Stimulated activated CD4-positive, alpha-beta T cell treated with anti-CD3 and anti-CD28 coated beads, Interleukin-15, amount 100 ng/mL, for 24 hours (primary cell): Measurements from ENCODE around the gene TRPM2.
"Not testable (repeated sequence)": the region's sequence is repeated elsewhere in the genome, so short reads cannot be mapped to it uniquely, and the experiment has no call there.

Experiments used
- DNase-seq: peaks from one replicate; pipeline ENCODE4 v3.0.0-alpha.2; 2020

Gene TRPM2

GRCh38 chr21:44377201-44377921, 23.9 kb downstream of the TRPM2 start:
- no peak for DNase-seq

GRCh38 chr21:44377922-44378645, 24.7 kb downstream of the TRPM2 start:
- no peak for DNase-seq

- no peak for DNase-seq
These were observed 25.5 kb downstream of the TRPM2 start for GRCh38 chr21:44378646-44379514.

DNA sequence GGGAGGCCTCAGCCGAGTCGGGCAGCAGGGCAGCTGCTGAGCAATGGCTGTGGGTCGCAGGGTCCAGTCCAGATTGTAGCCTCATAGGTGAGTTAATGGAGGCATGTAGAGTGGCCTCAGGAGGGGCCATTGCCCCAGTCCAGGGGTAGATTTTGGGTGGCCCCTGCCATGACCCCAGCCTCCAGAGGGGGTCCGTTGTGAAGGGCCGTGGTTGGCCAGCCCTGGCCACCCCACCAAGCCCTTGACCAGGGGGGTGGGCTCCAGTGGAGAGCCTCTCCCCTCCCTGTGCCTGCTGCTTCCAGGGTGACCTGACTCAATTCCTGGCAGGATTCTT, 26.1 kb downstream of the TRPM2 start:
- DNase-seq, result no peak

DNA sequence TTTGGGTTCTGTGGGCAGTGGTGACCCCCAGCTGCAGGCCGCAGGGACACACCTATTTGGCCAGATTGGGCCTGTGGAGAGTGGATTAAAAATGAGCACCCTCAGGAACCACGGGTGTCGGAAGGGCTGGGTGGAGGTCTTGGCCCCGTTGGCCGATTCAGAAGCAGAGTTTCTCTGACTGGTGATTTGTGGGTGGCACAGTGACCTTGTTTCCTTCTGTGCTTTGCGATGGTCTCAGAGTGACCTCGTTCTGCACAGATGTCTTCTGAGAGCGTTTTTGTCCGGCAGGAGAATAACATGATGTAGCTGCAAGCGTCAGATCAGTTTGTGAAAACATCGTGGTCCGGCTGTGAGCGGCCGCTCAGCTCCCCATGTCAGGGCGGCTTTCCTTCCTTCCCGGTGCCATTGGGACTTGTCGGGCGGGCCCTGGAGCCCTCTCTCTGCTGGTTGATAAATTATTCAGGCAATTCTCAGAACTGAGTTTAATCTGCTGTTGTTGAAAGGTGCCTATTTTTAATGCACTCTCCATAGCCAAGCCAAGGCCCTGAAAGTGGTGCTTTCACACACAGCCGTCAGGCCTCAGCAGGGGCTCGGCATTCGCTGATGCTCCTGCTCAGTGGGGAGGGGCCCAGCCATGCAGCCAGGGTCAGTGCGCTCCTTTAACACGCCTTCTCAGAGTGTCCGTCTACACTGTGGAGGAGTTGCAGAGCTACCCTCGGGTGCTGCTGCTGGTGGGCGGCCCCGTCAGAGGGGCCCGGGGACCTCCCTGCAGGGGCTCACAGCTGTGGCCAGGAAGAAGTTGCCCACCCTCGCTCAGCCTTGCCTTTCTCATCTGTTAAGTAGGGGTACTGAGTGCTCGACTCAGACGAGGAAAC, 26.8 kb downstream of the TRPM2 start:
- DNase-seq, result no peak

GRCh38 chr21:44380876-44381275, 27.5 kb downstream of the TRPM2 start:
- DNase-seq, result no peak

GRCh38 chr21:44381874-44382273, 28.5 kb downstream of the TRPM2 start:
- no peak for DNase-seq

GRCh38 chr21:44382536-44382935, 29.1 kb downstream of the TRPM2 start:
- DNase-seq, result no peak

- DNase-seq, result no peak
These were observed 29.8 kb downstream of the TRPM2 start for GRCh38 chr21:44383216-44383615.

- DNase-seq, result no peak
These were observed 31.5 kb downstream of the TRPM2 start for GRCh38 chr21:44384968-44385367.

GRCh38 chr21:44389335-44389734, 35.9 kb downstream of the TRPM2 start:
- DNase-seq, result no peak

DNA sequence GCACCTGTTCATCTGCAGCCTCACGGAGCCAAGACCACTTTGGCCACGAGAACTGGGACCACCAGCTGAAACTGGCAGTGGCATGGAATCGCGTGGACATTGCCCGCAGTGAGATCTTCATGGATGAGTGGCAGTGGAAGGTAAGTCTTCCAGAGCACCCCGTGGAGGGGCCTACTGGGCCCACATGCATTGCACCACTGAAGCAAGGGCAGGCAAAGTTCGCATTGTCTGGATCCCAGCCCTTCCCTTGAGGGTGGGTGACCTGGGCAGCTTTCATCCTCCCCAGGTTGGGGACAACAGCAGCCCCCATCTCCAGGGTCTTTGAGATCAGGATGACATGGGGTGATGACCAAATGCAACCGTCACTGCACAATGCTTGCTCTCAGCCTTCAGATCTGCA, 37.5 kb downstream of the TRPM2 start:
- no peak for DNase-seq

- DNase-seq, result no peak
These were observed 38.1 kb downstream of the TRPM2 start for GRCh38 chr21:44391345-44392091.

- DNase-seq, result no peak
These were observed 38.8 kb downstream of the TRPM2 start for GRCh38 chr21:44392185-44392584.

- no peak for DNase-seq
These were observed 39.5 kb downstream of the TRPM2 start for GRCh38 chr21:44392916-44393315.

GRCh38 chr21:44394733-44395132, 41.3 kb downstream of the TRPM2 start:
- DNase-seq, result no peak

GRCh38 chr21:44395260-44395659, 41.8 kb downstream of the TRPM2 start:
- no peak for DNase-seq

- not testable (repeated sequence) for DNase-seq
These were observed 43.4 kb downstream of the TRPM2 start for GRCh38 chr21:44396803-44397202.

- no peak for DNase-seq
These were observed 44.1 kb downstream of the TRPM2 start for GRCh38 chr21:44397431-44398031.

GRCh38 chr21:44398499-44398898, 45.1 kb downstream of the TRPM2 start:
- DNase-seq, result no peak

DNA sequence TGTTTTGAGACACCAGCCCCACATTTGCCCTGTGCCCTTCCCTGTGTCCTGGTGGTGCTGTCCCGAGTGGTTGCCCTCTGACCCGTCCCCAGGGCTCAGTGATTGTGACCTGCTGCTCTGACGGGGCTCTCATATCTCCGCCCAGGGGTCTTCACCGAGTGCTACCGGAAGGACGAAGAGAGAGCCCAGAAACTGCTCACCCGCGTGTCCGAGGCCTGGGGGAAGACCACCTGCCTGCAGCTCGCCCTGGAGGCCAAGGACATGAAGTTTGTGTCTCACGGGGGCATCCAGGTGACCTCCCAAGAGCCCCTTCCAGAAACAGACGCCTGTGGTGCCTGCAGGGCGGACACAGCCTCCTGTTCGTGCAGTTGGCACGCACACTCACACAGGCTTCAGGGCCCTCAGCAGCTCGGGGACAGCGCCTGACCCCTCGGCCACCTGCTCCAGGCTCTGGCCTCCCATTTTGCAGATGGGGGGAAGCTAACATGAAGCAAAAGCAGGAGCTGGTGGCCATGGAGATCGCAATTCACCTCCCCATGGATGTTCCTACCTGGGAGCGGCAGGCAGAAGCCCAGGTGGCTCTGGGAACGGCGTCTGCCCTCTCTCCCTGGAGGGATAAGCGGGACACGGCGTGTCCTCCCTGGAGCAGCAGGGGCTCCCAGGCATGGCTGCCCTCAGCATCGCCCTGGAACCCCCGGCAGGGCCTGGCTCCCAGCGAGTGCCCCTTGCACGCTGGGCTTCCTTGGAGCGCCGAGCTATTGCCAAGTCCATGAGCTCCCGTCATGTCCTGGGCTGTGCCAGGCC, 45.9 kb downstream of the TRPM2 start:
- DNase-seq, result no peak
